Suprapubic skin (tissue), 4 donors: ENCODE results near the gene FRYL. TPM values are rescaled to one million over a fixed set of nuclear protein-coding genes. Genes with fewer than 3 reads are reported as not detected.

Source experiments
- DNase-seq, 2 donors: peaks; one replicate each; pipeline ENCODE4 v3.0.0-alpha.2; 2019; ENCODE audit warnings: low spot score in 2 of 2
- H3K27ac ChIP-seq: fragments of 200-600 bp; sonication (generic); one replicate; pipeline ENCODE4 v1.5.1; 2019
- H3K27me3 ChIP-seq: fragments of 200-600 bp; sonication (generic); one replicate; pipeline ENCODE4 v1.5.1; 2019
- H3K36me3 ChIP-seq: fragments of 200-600 bp; sonication (generic); one replicate; pipeline ENCODE4 v1.5.1; 2019
- H3K4me1 ChIP-seq: fragments of 200-600 bp; sonication (generic); one replicate; pipeline ENCODE4 v1.5.1; 2019
- H3K4me3 ChIP-seq: fragments of 200-600 bp; sonication (generic); one replicate; pipeline ENCODE4 v1.5.1; 2019; ENCODE audit warnings: mild to moderate bottlenecking
- H3K9me3 ChIP-seq: fragments of 200-600 bp; sonication (generic); one replicate; pipeline ENCODE4 v1.5.1; 2019
- CTCF ChIP-seq, 2 donors: fragments of 200-600 bp in 1 of 2; fragments of 450-650 bp in 1 of 2; sonication (generic) in 1 of 2; IDR thresholded peaks; one replicate each; pipeline ENCODE4 v1.5.1; 2016 to 2019; ENCODE audit warnings: antibody characterized with exemption in 2 of 2, mild to moderate bottlenecking in 1 of 2, moderate library complexity in 1 of 2
- EP300 ChIP-seq: sonication (generic); formaldehyde crosslinking; IDR thresholded peaks from one replicate; pipeline ENCODE4 v1.6.1; 2017; ENCODE audit warnings: antibody characterized with exemption
- POLR2A ChIP-seq, 2 donors: fragments of 450-650 bp; IDR thresholded peaks; one replicate each; pipeline ENCODE4 v1.6.1; 2017; ENCODE audit warnings: antibody characterized with exemption in 2 of 2, mild to moderate bottlenecking in 2 of 2, moderate library complexity in 2 of 2
- POLR2AphosphoS5 ChIP-seq, 3 donors: sonication (generic); formaldehyde crosslinking; IDR thresholded peaks; one replicate each; pipeline ENCODE4 v1.6.1; 2017; ENCODE audit warnings: antibody characterized with exemption in 3 of 3
- WGBS: methylation state at CpG from one replicate; pipeline ENCODE4 v1.1.5; 2018; 5-methylcytosine and 5-hydroxymethylcytosine counted together
- total RNA-seq, 4 donors: library from RNA; depleted of rRNA; stranded (reverse); fragments of >200 nt; gene quantifications; one replicate each; pipeline ENCODE4 v1.1.0, GENCODE V29; 2016

FRYL gene
- total RNA-seq, 4 donors from 2014 or later = 48.4 to 168 (median 73.5) TPM

- Histone ChIP-seq H3K27ac (no peak overlapping the region), H3K4me3 (no peak overlapping the region), H3K27me3 (no peaks in the 10 kb centered on the region), H3K4me1 (peaks cover 15% of the 10 kb centered on the region), H3K36me3 (no peaks in the 10 kb centered on the region), H3K9me3 (no peaks in the 10 kb centered on the region)
- TF ChIP-seq POLR2AphosphoS5 (IDR thresholded peaks at IDR 0.05) = no peak
- TF ChIP-seq CTCF (IDR thresholded peaks at IDR 0.05) = no peak
- no peak for TF ChIP-seq POLR2A (IDR thresholded peaks at IDR 0.05)
- no peak for TF ChIP-seq EP300
- no peak for DNase-seq
- WGBS = 94% methylated on average over 8 of the region's 8 CpGs
Observed at GRCh38 chr4:48693856-48694574, 86.1 kb downstream of the FRYL start.

- Histone ChIP-seq H3K36me3 (no peaks in the 10 kb centered on the region), H3K4me1 (peaks cover 9% of the 10 kb centered on the region), H3K27ac (no peak overlapping the region), H3K4me3 (no peak overlapping the region), H3K27me3 (no peaks in the 10 kb centered on the region), H3K9me3 (no peaks in the 10 kb centered on the region)
- TF ChIP-seq POLR2A (IDR thresholded peaks at IDR 0.05) (no peak), CTCF (IDR thresholded peaks at IDR 0.05) (no peak), EP300 (no peak), POLR2AphosphoS5 (IDR thresholded peaks at IDR 0.05) (no peak)
- 86% methylated on average over 2 of the region's 2 CpGs for WGBS
- DNase-seq = no peak
Observed at GRCh38 chr4:48692897-48693296, 87.2 kb downstream of the FRYL start.

- no peak for DNase-seq
- 87% methylated on average over 2 of the region's 2 CpGs for WGBS
- Histone ChIP-seq H3K27me3 (no peaks in the 10 kb centered on the region), H3K9me3 (no peaks in the 10 kb centered on the region), H3K27ac (no peak overlapping the region), H3K4me3 (no peak overlapping the region), H3K4me1 (peaks cover 3% of the 10 kb centered on the region), H3K36me3 (no peaks in the 10 kb centered on the region)
- TF ChIP-seq CTCF (IDR thresholded peaks at IDR 0.05) (no peak), POLR2A (IDR thresholded peaks at IDR 0.05) (no peak), EP300 (no peak), POLR2AphosphoS5 (IDR thresholded peaks at IDR 0.05) (no peak)
Observed at GRCh38 chr4:48692044-48692443, 88.0 kb downstream of the FRYL start.

DNA sequence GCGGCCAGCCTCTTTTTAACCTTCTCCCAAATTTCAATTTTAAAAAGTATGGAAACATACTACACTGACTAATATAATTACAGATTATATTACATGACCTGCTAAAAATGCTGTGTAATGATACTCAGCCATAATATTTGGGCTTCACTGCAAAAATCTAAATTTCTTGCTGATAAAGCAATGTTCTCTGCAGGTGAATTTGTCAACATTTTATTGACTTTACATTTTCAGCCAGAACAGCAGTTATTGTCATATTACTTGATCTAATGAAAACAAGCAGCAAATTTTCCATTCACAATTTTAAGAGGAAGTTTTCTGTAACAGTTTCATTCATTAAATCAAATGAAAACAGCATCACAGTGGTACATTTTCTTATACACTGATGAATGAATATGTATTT, 91.1 kb downstream of the FRYL start:
- TF ChIP-seq CTCF (IDR thresholded peaks at IDR 0.05) (no peak), EP300 (no peak)
- H3K4me3 ChIP-seq = no peak overlapping the region
- H3K27me3 ChIP-seq = no peaks in the 10 kb centered on the region
- H3K4me1 ChIP-seq = peaks cover 6% of the 10 kb centered on the region
- no peaks in the 10 kb centered on the region for H3K36me3 ChIP-seq
- no peak for DNase-seq
- WGBS = 100% methylated on average over 1 of the region's 1 CpG
- no peak overlapping the region for H3K27ac ChIP-seq
- no peaks in the 10 kb centered on the region for H3K9me3 ChIP-seq

- no peak overlapping the region for H3K27ac ChIP-seq
- no peak for DNase-seq
- 84% methylated on average over 10 of the region's 10 CpGs for WGBS
- H3K4me3 ChIP-seq = no peak overlapping the region
- TF ChIP-seq EP300 (no peak), POLR2AphosphoS5 (IDR thresholded peaks at IDR 0.05) (no peak), POLR2A (IDR thresholded peaks at IDR 0.05) (no peak), CTCF (IDR thresholded peaks at IDR 0.05) (no peak)
- H3K9me3 ChIP-seq = no peaks in the 10 kb centered on the region
- H3K36me3 ChIP-seq = no peaks in the 10 kb centered on the region
- H3K27me3 ChIP-seq = no peaks in the 10 kb centered on the region
- H3K4me1 ChIP-seq = peaks cover 7% of the 10 kb centered on the region
Observed at GRCh38 chr4:48687313-48688051, 92.6 kb downstream of the FRYL start.
